Heart right ventricle (tissue), 16 donors: Measurements from ENCODE around the gene NEFH. TPM values are rescaled to one million over a fixed set of nuclear protein-coding genes. Genes with fewer than 3 reads are reported as not detected.
A peak's percentile ranks its signal among the peaks of the same experiment; 100 is the strongest.

ENCODE experiments used
- ATAC-seq, 8 donors: fragments of 200-7000 bp; cut with Tn5 transposase; one replicate each; pipeline ENCODE4 v1.9.1; 2020; ENCODE audit warnings: mild to moderate bottlenecking in 8 of 8, moderate library complexity in 8 of 8, moderate number of reproducible peaks in 1 of 8
- DNase-seq, 2 donors: peaks; one replicate each; pipeline ENCODE4 v3.0.0-alpha.2; 2020
- H3K27ac ChIP-seq, 10 donors: fragments of 200-600 bp; sonication (generic) in 2 of 10; one replicate each; pipeline versions ENCODE4 v1.5.0 to v1.8.0; 2020 to 2022; ENCODE audit warnings: mild to moderate bottlenecking in 3 of 10
- H3K27me3 ChIP-seq, 7 donors: fragments of 200-600 bp; one replicate each; pipeline ENCODE4 v1.8.0; 2021 to 2022; ENCODE audit warnings: mild to moderate bottlenecking in 2 of 7
- H3K36me3 ChIP-seq, 9 donors: fragments of 200-600 bp; sonication (generic) in 1 of 9; one replicate each; pipeline versions ENCODE4 v1.5.0 to v1.8.0; 2020 to 2022; ENCODE audit warnings: mild to moderate bottlenecking in 2 of 9
- H3K4me1 ChIP-seq, 9 donors: fragments of 200-600 bp; sonication (generic) in 1 of 9; one replicate each; pipeline versions ENCODE4 v1.5.0 to v1.8.0; 2020 to 2022; ENCODE audit warnings: mild to moderate bottlenecking in 4 of 9
- H3K4me3 ChIP-seq, 10 donors: fragments of 200-600 bp; sonication (generic) in 2 of 10; one replicate each; pipeline versions ENCODE4 v1.5.0 to v1.8.0; 2020 to 2022; ENCODE audit warnings: mild to moderate bottlenecking in 7 of 10, moderate library complexity in 2 of 10
- H3K9me3 ChIP-seq, 11 donors: fragments of 200-600 bp in 10 of 11; sonication (generic) in 2 of 11; one replicate each; pipeline versions ENCODE4 v1.5.0 to v1.8.0; 2013 to 2022; ENCODE audit warnings: mild to moderate bottlenecking in 2 of 11, control low read depth in 1 of 11, moderate library complexity in 1 of 11
- WGBS, 2 donors: extraction: QIAGEN DNeasy Blood & Tissue Kit; methylation state at CpG; one replicate each; pipeline ENCODE4 v1.1.7; 2013; ENCODE audit warnings: inconsistent platforms in 1 of 2; 5-methylcytosine and 5-hydroxymethylcytosine counted together
- intact Hi-C, 10 donors: fragments of 100-400 bp; cut with DNase I; formaldehyde crosslinking; loops; one replicate each; pipeline versions ENCODE4 v1.11.1 to v1.14.2; 2022
- polyA plus RNA-seq, 2 donors: library from polyadenylated mRNA; stranded (reverse); fragments of 200-250 nt; gene quantifications; one replicate each; pipeline ENCODE4 v1.2.3, GENCODE V29; 2013
- total RNA-seq, 10 donors: library from RNA; stranded (reverse); fragmentation: NEBNext Ultra II Directional in 3 of 10; extraction: Animal tissue kit (Norgen Biotek cat#: 25700) in 3 of 10; gene quantifications; one replicate each; pipeline versions ENCODE4 v1.2.1 to v1.2.4, GENCODE V29; 2021 to 2023
- TF ChIP-seq, protein P1 (sequence below), 9 donors: fragments of 200-600 bp; sonication (generic) in 2 of 9; IDR thresholded peaks; one replicate each; pipeline versions ENCODE4 v1.5.0 to v1.8.0; 2021 to 2022; ENCODE audit warnings: antibody characterized with exemption in 9 of 9, mild to moderate bottlenecking in 5 of 9, moderate library complexity in 1 of 9
- donor health status: Arrhythmogenic right ventricular cardiomyopathy.
- donor health status: ischemic (EF 13 %, LVEDD 7.1; RV severe dilation, severe dysfunction).
- donor health status: healthy with polysubstance abuse.
- donor health status: DM: no; HTN: yes; CAD: no.
- donor health status: DM: no; HTN: no; CAD: no.
- donor health status: ischemic (EF 25% LVEDD 6.9; RV normal size, moderate dysfunction).
- donor health status: ischemic (EF 25% LVEDD 5.7; RV mildly dilated, moderate dysfunction).
- donor health status: healthy.
- donor health status: DM: yes; HTN: yes; CAD: no.
- donor health status: Ischemic cardiomyopathy.
- donor health status: ischemic (EF 35%, LVEDD 5.7; RV mildly dilated, moderate dysfunction).
- donor health status: nonischemic (EF 11% LVEDD 7.7; RV severe dilation, severe dysfunction).
- donor health status: DM: yes; HTN: yes; CAD: no.
- donor health status: PGD.
- donor health status: ischemic (EF 29% LVEDD 5.4; RV normal size, mild dysfunction).
- donor health status: nonischemic (EF 23%, LVEDD 6.1; RV moderate dilation, normal function).

Gene NEFH
- total and polyA plus RNA-seq, 12 donors: 0.07 to 0.60 (median 0.18) TPM; not detected in 3

GRCh38 chr22:29463629-29464028, 16.4 kb upstream of the NEFH start:
- H3K36me3 ChIP-seq: no peaks in the 10 kb centered on the region
- peaks cover 0 to 11% (median 0%) of the 10 kb centered on the region in 7 donors for H3K27me3 ChIP-seq
- no peak overlapping the region for H3K4me3 ChIP-seq
- no peak for ATAC-seq
- no peaks in the 10 kb centered on the region for H3K9me3 ChIP-seq
- H3K4me1 ChIP-seq: no peaks in the 10 kb centered on the region
- no peak overlapping the region for H3K27ac ChIP-seq
- intact Hi-C loops: no loop called here
- DNase-seq: no peak
- 72 to 83% methylated on average over 7 of the region's 7 CpGs for WGBS, 2 donors
- TF ChIP-seq, protein P1, sequence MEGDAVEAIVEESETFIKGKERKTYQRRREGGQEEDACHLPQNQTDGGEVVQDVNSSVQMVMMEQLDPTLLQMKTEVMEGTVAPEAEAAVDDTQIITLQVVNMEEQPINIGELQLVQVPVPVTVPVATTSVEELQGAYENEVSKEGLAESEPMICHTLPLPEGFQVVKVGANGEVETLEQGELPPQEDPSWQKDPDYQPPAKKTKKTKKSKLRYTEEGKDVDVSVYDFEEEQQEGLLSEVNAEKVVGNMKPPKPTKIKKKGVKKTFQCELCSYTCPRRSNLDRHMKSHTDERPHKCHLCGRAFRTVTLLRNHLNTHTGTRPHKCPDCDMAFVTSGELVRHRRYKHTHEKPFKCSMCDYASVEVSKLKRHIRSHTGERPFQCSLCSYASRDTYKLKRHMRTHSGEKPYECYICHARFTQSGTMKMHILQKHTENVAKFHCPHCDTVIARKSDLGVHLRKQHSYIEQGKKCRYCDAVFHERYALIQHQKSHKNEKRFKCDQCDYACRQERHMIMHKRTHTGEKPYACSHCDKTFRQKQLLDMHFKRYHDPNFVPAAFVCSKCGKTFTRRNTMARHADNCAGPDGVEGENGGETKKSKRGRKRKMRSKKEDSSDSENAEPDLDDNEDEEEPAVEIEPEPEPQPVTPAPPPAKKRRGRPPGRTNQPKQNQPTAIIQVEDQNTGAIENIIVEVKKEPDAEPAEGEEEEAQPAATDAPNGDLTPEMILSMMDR (IDR thresholded peaks at IDR 0.05): no peak

DNA sequence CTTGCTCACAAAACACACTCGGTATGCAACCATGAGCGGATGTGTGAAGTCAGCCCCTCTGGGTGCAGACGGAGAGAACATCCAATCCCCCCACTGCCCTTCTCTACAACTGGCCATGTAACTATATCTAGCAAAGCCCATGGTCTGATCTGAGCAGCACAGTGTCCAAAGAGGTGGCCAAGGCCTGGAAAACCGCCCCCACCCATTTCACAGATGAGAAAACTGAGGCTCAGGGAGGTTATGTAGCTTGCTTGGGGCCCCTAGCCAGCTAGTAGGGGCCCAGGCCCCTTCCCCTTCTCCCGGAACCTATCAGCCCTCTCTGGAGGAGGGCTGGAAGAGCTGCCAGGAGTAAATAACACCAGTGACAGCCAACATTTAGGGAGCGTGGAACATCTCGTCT, 15.4 kb upstream of the NEFH start:
- intact Hi-C loops: no loop called here
- H3K4me1 ChIP-seq: no peaks in the 10 kb centered on the region
- 72 to 82% methylated on average over 7 of the region's 7 CpGs for WGBS, 2 donors
- H3K4me3 ChIP-seq: no peak overlapping the region
- no peak for ATAC-seq
- TF ChIP-seq, protein P1 (IDR thresholded peaks at IDR 0.05): no peak
- H3K36me3 ChIP-seq: no peaks in the 10 kb centered on the region
- peaks cover 0 to 21% (median 5%) of the 10 kb centered on the region in 7 donors for H3K27me3 ChIP-seq
- no peaks in the 10 kb centered on the region for H3K9me3 ChIP-seq
- H3K27ac ChIP-seq: no peak overlapping the region
- no peak for DNase-seq

DNA sequence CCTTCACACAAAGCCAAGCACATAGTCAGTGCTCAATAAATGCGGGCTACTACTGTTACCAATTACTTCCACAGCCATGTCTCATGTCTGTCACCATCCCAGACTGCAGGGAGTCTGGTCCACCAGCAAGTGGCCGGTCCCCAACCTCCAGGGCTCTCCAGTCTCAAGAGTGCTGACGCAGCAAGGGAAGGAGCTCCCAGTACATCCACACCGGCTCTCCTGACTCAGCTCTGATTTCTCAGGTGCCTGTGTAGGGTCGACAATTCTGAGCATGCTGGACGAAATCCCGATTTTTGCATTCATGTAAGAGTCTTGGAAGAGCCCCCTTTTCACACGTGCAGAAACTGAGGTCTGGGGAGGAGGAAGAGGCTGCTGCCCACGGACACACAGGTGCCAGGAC, 10.3 kb upstream of the NEFH start:
- no peaks in the 10 kb centered on the region for H3K36me3 ChIP-seq
- H3K4me3 ChIP-seq: peak overlapping the region in 1 of 10 donors; percentile 31
- whole genome bisulfite sequencing, 2 donors: 25 to 34% methylated on average over 9 of the region's 9 CpGs
- H3K27ac ChIP-seq: no peak overlapping the region
- DNase-seq (no peak), ATAC-seq (no peak)
- peaks cover 0 to 66% (median 38%) of the 10 kb centered on the region in 7 donors for H3K27me3 ChIP-seq
- peaks cover 0 to 11% (median 8%) of the 10 kb centered on the region in 9 donors for H3K4me1 ChIP-seq
- no peaks in the 10 kb centered on the region for H3K9me3 ChIP-seq
- intact Hi-C loops: no loop called here
- TF ChIP-seq, protein P1 (IDR thresholded peaks at IDR 0.05): no peak

DNA sequence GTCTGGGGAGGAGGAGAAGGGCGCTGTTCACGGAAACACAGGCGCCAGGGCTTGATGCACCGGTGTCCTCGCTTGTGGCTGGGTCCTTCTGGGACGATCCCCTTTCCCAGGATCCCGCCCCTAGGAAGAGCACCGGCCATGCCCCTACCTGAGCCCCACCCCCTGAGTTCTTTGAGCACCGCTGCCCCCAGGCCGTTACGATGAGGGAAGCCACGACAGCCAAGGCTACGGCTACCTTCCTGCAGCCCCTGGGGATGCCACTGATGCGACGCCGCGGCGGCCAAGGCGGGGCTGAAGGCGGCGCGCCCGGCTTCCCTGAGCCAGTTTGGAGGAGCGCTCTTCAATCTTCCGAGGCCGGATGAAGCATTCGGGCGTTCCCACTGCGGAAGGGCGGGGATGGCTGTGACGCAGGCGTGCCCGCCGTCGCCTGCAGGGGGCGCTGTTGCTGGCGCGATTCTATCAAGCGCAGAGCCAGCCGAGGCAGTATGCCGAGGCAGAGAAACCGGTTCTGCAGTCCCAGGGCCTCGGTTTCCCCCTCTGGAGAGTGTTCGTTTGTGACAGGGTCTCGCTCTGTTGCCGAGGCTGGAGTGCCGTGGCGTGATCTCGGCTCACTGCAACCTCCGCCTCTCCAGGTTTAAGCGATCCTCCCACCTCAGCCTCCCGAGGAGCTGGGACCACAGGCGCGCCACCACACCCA, 9.7 kb upstream of the NEFH start:
- peak; percentile 35 to 70 for DNase-seq
- peaks cover 0 to 72% (median 41%) of the 10 kb centered on the region in 7 donors for H3K27me3 ChIP-seq
- intact Hi-C loops: no loop called here
- peaks cover 0 to 11% (median 8%) of the 10 kb centered on the region in 9 donors for H3K4me1 ChIP-seq
- ATAC-seq: peak; percentile 73 to 86 (median 83)
- peak overlapping the region in 8 of 10 donors; percentile 5 to 36 (median 30) for H3K4me3 ChIP-seq
- H3K27ac ChIP-seq: no peak overlapping the region
- no peaks in the 10 kb centered on the region for H3K9me3 ChIP-seq
- TF ChIP-seq, protein P1 (IDR thresholded peaks at IDR 0.05): peak; percentile 51 to 92 (median 81)
- no peaks in the 10 kb centered on the region for H3K36me3 ChIP-seq
- WGBS, 2 donors: 12 to 17% methylated on average over 54 of the region's 54 CpGs
